SKM-1 treated with dmso at 0.1 percent for 144 hours (cell line): ENCODE data around the gene LSR.
"Not testable (repeated sequence)": the region's sequence is repeated elsewhere in the genome, so short reads cannot be mapped to it uniquely, and the experiment has no call there.

Experiments
- DNase-seq: peaks from one replicate; lab custom pipeline; 2025; ENCODE audit not compliant: unreplicated experiment; lab: John Stamatoyannopoulos, UW

LSR gene

GRCh38 chr19:35217649-35217990 lies 31.2 kb upstream of the LSR start:
- no peak for DNase-seq

GRCh38 chr19:35219008-35219407 lies 29.8 kb upstream of the LSR start:
- no peak for DNase-seq

GRCh38 chr19:35220315-35220921 lies 28.4 kb upstream of the LSR start:
- no peak for DNase-seq

GRCh38 chr19:35220973-35221590 lies 27.7 kb upstream of the LSR start:
- not testable (repeated sequence) for DNase-seq

- DNase-seq, result no peak
These were observed 26.3 kb upstream of the LSR start for GRCh38 chr19:35222373-35223015.

- no peak for DNase-seq
These were observed 25.6 kb upstream of the LSR start for GRCh38 chr19:35223084-35223790.

GRCh38 chr19:35223862-35224505 lies 24.8 kb upstream of the LSR start:
- DNase-seq, result no peak

- DNase-seq, result no peak
These were observed 23.9 kb upstream of the LSR start for GRCh38 chr19:35224681-35225571.

- no peak for DNase-seq
These were observed 22.9 kb upstream of the LSR start for GRCh38 chr19:35225951-35226350.

- DNase-seq, result no peak
These were observed 22.1 kb upstream of the LSR start for GRCh38 chr19:35226748-35227147.

- no peak for DNase-seq
These were observed 20.4 kb upstream of the LSR start, which contains the start of gene FAM187B for GRCh38 chr19:35228177-35228930. Gene FAM187B, minus strand, starts transcription at chr19:35228739. Its CDS starts 59 bp downstream, at chr19:35228680.

- DNase-seq, result no peak
These were observed 19.2 kb upstream of the LSR start for GRCh38 chr19:35229601-35230000.

GRCh38 chr19:35231956-35232645 lies 16.7 kb upstream of the LSR start:
- DNase-seq, result no peak

- no peak for DNase-seq
These were observed 15.9 kb upstream of the LSR start for GRCh38 chr19:35232912-35233311.

- DNase-seq, result no peak
These were observed 12.0 kb upstream of the LSR start for GRCh38 chr19:35236638-35237400.

- not testable (repeated sequence) for DNase-seq
These were observed 9.2 kb upstream of the LSR start for GRCh38 chr19:35239597-35239996.

GRCh38 chr19:35240327-35240726 lies 8.5 kb upstream of the LSR start:
- no peak for DNase-seq

GRCh38 chr19:35241417-35241816 lies 7.4 kb upstream of the LSR start:
- DNase-seq, result no peak
